ENCODE data around the gene AFTPH. TPM values are rescaled to one million over a fixed set of nuclear protein-coding genes. Genes with fewer than 3 reads are reported as not detected.

AFTPH gene
- total RNA-seq, 1 experiment from 2014 or later: 14.9 TPM

- TF ChIP-seq HMGXB4 (CRISPR knock-in tag; IDR thresholded peaks at IDR 0.05) (no peak), FOXJ3 (CRISPR knock-in tag; IDR thresholded peaks at IDR 0.05; ENCODE audit: borderline replicate concordance) (no peak), ZNF396 (CRISPR knock-in tag; IDR thresholded peaks at IDR 0.05; ENCODE audit: borderline replicate concordance) (no peak), AR (CRISPR knock-in tag; IDR thresholded peaks at IDR 0.05) (no peak), NR3C1 (CRISPR knock-in tag; conservative IDR thresholded peaks at IDR 0.05; ENCODE audit: low read depth) (no peak), PRRX2 (CRISPR knock-in tag; IDR thresholded peaks at IDR 0.05) (no peak), TCF7 (CRISPR knock-in tag; IDR thresholded peaks at IDR 0.05; ENCODE audit: low read depth) (no peak), GRHL2 (CRISPR knock-in tag; IDR thresholded peaks at IDR 0.05; ENCODE audit: insufficient replicate concordance, severe bottlenecking) (no peak), ESRRA (CRISPR knock-in tag; IDR thresholded peaks at IDR 0.05; ENCODE audit: borderline replicate concordance) (no peak), ZNF423 (CRISPR knock-in tag; IDR thresholded peaks at IDR 0.05) (no peak), ZNF416 (CRISPR knock-in tag; IDR thresholded peaks at IDR 0.05) (no peak)
These were observed 105.2 kb downstream of the AFTPH start (continued) for GRCh38 chr2:64629329-64629781.

- no peak overlapping the region for H3K27ac Mint-ChIP-seq
- H3K4me3 Mint-ChIP-seq: no peak overlapping the region
- ATAC-seq: no peak
- no peaks in the 10 kb centered on the region for H3K9me3 Mint-ChIP-seq
- no peak for DNase-seq (ENCODE audit: low spot score)
- ChIA-PET CTCF (interaction anchor here (0.7 to 1.1 kb wide), 3 partner anchors 16 to 24 kb away, joined by 3 to 7 read pairs (median 3); partner anchors contain the start of gene SERTAD2), POLR2A (no interaction called here)
- peaks cover 20% of the 10 kb centered on the region for H3K4me1 Mint-ChIP-seq
- H3K36me3 Mint-ChIP-seq: peaks cover 2% of the 10 kb centered on the region
- no peaks in the 10 kb centered on the region for H3K27me3 Mint-ChIP-seq (ENCODE audit: low read depth)
- no peak for TF ChIP-seq ZNF396 (CRISPR knock-in tag; IDR thresholded peaks at IDR 0.05; ENCODE audit: borderline replicate concordance)
- TF ChIP-seq, protein P1, sequence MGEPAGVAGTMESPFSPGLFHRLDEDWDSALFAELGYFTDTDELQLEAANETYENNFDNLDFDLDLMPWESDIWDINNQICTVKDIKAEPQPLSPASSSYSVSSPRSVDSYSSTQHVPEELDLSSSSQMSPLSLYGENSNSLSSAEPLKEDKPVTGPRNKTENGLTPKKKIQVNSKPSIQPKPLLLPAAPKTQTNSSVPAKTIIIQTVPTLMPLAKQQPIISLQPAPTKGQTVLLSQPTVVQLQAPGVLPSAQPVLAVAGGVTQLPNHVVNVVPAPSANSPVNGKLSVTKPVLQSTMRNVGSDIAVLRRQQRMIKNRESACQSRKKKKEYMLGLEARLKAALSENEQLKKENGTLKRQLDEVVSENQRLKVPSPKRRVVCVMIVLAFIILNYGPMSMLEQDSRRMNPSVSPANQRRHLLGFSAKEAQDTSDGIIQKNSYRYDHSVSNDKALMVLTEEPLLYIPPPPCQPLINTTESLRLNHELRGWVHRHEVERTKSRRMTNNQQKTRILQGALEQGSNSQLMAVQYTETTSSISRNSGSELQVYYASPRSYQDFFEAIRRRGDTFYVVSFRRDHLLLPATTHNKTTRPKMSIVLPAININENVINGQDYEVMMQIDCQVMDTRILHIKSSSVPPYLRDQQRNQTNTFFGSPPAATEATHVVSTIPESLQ (CRISPR knock-in tag; IDR thresholded peaks at IDR 0.05): no peak
- TF ChIP-seq, protein P2, sequence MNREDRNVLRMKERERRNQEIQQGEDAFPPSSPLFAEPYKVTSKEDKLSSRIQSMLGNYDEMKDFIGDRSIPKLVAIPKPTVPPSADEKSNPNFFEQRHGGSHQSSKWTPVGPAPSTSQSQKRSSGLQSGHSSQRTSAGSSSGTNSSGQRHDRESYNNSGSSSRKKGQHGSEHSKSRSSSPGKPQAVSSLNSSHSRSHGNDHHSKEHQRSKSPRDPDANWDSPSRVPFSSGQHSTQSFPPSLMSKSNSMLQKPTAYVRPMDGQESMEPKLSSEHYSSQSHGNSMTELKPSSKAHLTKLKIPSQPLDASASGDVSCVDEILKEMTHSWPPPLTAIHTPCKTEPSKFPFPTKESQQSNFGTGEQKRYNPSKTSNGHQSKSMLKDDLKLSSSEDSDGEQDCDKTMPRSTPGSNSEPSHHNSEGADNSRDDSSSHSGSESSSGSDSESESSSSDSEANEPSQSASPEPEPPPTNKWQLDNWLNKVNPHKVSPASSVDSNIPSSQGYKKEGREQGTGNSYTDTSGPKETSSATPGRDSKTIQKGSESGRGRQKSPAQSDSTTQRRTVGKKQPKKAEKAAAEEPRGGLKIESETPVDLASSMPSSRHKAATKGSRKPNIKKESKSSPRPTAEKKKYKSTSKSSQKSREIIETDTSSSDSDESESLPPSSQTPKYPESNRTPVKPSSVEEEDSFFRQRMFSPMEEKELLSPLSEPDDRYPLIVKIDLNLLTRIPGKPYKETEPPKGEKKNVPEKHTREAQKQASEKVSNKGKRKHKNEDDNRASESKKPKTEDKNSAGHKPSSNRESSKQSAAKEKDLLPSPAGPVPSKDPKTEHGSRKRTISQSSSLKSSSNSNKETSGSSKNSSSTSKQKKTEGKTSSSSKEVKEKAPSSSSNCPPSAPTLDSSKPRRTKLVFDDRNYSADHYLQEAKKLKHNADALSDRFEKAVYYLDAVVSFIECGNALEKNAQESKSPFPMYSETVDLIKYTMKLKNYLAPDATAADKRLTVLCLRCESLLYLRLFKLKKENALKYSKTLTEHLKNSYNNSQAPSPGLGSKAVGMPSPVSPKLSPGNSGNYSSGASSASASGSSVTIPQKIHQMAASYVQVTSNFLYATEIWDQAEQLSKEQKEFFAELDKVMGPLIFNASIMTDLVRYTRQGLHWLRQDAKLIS (CRISPR knock-in tag; IDR thresholded peaks at IDR 0.05; ENCODE audit: borderline replicate concordance): no peak
- no peak for TF ChIP-seq ESRRA (CRISPR knock-in tag; IDR thresholded peaks at IDR 0.05; ENCODE audit: borderline replicate concordance)
- TF ChIP-seq ZBTB21 (CRISPR knock-in tag; IDR thresholded peaks at IDR 0.05; ENCODE audit: borderline replicate concordance): no peak
- TF ChIP-seq ATF1 (CRISPR knock-in tag; IDR thresholded peaks at IDR 0.05): no peak
- TF ChIP-seq, protein P3, sequence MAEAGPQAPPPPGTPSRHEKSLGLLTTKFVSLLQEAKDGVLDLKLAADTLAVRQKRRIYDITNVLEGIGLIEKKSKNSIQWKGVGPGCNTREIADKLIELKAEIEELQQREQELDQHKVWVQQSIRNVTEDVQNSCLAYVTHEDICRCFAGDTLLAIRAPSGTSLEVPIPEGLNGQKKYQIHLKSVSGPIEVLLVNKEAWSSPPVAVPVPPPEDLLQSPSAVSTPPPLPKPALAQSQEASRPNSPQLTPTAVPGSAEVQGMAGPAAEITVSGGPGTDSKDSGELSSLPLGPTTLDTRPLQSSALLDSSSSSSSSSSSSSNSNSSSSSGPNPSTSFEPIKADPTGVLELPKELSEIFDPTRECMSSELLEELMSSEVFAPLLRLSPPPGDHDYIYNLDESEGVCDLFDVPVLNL (CRISPR knock-in tag; IDR thresholded peaks at IDR 0.05; ENCODE audit: borderline replicate concordance, low read depth): no peak
- no peak for TF ChIP-seq SMAD3 (CRISPR knock-in tag; IDR thresholded peaks at IDR 0.05; ENCODE audit: borderline replicate concordance)
- TF ChIP-seq, protein P4, sequence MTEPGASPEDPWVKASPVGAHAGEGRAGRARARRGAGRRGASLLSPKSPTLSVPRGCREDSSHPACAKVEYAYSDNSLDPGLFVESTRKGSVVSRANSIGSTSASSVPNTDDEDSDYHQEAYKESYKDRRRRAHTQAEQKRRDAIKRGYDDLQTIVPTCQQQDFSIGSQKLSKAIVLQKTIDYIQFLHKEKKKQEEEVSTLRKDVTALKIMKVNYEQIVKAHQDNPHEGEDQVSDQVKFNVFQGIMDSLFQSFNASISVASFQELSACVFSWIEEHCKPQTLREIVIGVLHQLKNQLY (CRISPR knock-in tag; IDR thresholded peaks at IDR 0.05): no peak
- no peak for TF ChIP-seq ELF4 (CRISPR knock-in tag; IDR thresholded peaks at IDR 0.05; ENCODE audit: low read depth)
- TF ChIP-seq, protein P5, sequence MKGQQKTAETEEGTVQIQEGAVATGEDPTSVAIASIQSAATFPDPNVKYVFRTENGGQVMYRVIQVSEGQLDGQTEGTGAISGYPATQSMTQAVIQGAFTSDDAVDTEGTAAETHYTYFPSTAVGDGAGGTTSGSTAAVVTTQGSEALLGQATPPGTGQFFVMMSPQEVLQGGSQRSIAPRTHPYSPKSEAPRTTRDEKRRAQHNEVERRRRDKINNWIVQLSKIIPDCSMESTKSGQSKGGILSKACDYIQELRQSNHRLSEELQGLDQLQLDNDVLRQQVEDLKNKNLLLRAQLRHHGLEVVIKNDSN (CRISPR knock-in tag; IDR thresholded peaks at IDR 0.05): no peak
- TF ChIP-seq EMX1 (CRISPR knock-in tag; IDR thresholded peaks at IDR 0.05): no peak
- TF ChIP-seq FOXJ3 (CRISPR knock-in tag; IDR thresholded peaks at IDR 0.05; ENCODE audit: borderline replicate concordance): no peak
These were observed 105.7 kb downstream of the AFTPH start for GRCh38 chr2:64629875-64630274.
